LoVo (cell line): ENCODE data around the gene LPA.

ENCODE experiments used
- DNase-seq: peaks from one replicate; pipeline ENCODE4 v3.0.0-alpha.2; 2016; ENCODE audit warnings: low spot score

Gene LPA

GRCh38 chr6:160510976-160511617, 153.0 kb downstream of the LPA start:
- DNase-seq = no peak

DNA sequence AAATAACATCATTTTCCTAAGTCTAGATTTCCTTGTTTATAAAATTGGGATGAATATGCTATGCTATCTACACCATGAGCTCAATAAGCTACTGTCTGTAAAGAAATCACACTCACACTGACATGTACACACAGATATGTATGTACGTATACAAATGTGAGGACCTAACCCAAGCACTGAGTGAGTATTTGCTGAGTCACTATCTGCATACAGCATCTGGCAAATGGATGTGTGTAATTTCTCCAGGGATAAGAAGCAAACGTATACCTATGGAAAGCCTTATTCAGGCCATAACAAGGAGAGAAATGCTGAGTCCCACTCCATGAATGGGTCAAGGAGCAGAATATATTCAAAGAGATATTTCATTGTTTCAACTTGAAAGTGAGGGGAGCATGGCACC, 153.9 kb downstream of the LPA start:
- no peak for DNase-seq

DNA sequence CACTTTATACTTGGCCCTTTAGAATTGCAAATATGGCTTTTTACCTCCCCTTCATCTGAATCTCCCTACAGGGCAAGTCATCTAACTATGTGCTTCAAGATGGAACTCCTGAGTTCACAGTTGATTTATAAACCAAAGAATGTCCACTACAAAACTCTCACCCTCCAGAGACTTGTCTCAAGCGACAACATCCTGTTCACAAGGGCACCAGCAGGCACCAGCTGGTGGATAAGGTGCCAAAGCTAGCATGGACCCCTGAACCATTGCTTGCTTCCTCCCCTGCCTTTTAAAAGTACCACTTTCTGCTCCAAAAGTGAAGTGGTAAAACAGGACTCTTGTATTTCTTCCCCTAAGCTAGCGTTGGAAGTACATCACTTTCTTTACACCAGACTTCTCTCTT, 154.5 kb downstream of the LPA start:
- no peak for DNase-seq

DNA sequence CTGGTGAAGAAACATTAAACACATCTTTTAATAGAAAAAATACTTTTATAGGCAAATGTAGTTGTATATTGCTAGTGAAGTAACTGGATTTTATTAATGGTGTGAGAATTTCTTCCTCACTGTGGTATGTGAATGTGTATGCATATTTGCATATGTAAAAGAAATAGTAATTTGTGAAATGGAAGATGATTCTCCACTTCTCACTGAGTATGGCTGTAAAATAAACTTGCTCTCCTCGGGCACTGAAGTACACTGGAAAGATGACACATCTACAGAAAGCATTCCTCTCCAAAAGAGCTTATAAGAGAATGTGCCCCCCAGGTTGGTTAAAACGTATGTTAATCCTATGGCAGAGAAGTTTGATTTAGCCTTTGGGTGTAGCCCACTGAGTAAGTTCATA, 155.5 kb downstream of the LPA start:
- no peak for DNase-seq

GRCh38 chr6:160507420-160507819, 156.7 kb downstream of the LPA start:
- no peak for DNase-seq

DNA sequence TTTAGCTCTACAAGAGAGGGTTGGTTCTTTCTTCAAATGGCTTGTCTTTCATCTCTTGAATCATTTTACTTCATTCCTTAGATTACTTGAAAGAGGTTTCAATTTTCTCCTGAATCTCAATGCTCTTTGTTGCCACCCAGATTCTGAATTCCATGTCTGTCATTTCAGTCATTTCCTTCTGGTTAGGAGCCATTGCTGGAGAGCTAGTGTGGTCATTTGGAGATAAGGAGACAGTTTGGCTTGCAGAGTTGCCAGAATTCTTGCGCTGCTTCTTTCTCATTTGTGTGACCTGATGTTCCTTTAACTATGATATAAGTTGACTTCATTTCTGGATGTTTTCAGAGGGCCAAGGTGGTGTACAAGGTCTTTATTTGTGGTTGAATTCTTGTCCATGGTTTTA, 158.1 kb downstream of the LPA start:
- DNase-seq = no peak

GRCh38 chr6:160500639-160501038, 163.4 kb downstream of the LPA start:
- DNase-seq = no peak

DNA sequence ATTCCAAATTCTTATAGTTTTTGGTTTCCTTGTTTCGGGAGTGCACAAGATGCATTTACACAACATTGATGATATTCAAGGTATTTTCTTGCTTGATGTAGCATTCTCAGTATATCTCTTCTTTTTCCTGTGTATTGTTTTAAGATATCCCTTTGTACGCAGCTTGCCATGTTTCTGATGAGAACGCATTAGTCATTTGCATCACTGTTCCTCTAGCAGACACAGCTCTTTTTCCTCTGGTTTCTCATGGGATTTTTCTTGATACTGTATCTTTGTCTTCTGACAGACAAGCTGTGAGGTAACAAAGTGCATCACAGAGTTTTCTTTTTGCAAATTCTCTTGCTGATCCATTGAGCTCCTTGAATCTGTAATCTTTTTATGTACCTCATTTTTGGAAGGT, 169.5 kb downstream of the LPA start:
- DNase-seq = no peak

DNA sequence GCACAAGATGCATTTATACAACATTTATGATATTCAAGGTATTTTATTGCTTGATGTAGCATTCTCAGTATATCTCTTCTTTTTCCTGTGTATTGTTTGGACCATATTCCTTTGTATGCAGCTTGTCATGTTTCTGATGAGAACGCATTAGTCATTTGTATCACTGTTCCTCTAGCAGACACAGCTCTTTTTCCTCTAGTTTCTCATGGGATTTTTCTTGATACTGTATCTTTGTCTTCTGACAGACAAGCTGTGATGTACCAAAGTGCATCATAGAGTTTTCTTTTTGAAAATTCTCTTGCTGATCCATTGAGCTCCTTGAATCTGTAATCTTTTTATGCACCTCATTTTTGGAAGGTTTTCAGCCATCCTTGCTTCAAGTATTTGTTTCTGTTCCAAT, 175.0 kb downstream of the LPA start:
- DNase-seq = no peak

GRCh38 chr6:160487116-160487515, 177.0 kb downstream of the LPA start:
- DNase-seq = no peak
